Mucosa of descending colon (tissue), 3 donors: ENCODE results near the gene STX17. TPM values are rescaled to one million over a fixed set of nuclear protein-coding genes. Genes with fewer than 3 reads are reported as not detected.

Experiments used
- ATAC-seq: fragments of 200-7000 bp; cut with Tn5 transposase; one replicate; pipeline ENCODE4 v1.9.1; 2020; ENCODE audit warnings: mild to moderate bottlenecking, moderate library complexity
- DNase-seq, 3 donors: peaks; one replicate each; pipeline ENCODE4 v3.0.0-alpha.2; 2020
- H3K36me3 ChIP-seq: fragments of 200-600 bp; one replicate; pipeline ENCODE4 v1.8.0; 2021; ENCODE audit warnings: low read depth, mild to moderate bottlenecking
- H3K4me1 ChIP-seq: fragments of 200-600 bp; one replicate; pipeline ENCODE4 v1.8.0; 2021; ENCODE audit warnings: low read depth, mild to moderate bottlenecking
- H3K4me3 ChIP-seq: fragments of 200-600 bp; one replicate; pipeline ENCODE4 v1.8.0; 2021; ENCODE audit warnings: mild to moderate bottlenecking
- H3K9me3 ChIP-seq: fragments of 200-600 bp; one replicate; pipeline ENCODE4 v1.8.0; 2021; ENCODE audit warnings: mild to moderate bottlenecking
- intact Hi-C, 2 donors: fragments of 100-400 bp; cut with DNase I in 1 of 2; cut with micrococcal nuclease in 1 of 2; formaldehyde crosslinking; loops; one replicate each; pipeline versions ENCODE4 v1.11.0 to v1.11.1; 2022; cut with DNase I, micrococcal nuclease
- total RNA-seq, 3 donors: library from RNA; stranded (reverse); fragmentation: NEBNext Ultra II Directional in 2 of 3; extraction: Animal tissue kit (Norgen Biotek cat#: 25700) in 2 of 3; gene quantifications; one replicate each; pipeline versions ENCODE4 v1.2.1 to v1.2.4, GENCODE V29; 2021 to 2023
- TF ChIP-seq, protein P1 (sequence below): fragments of 200-600 bp; IDR thresholded peaks from one replicate; pipeline ENCODE4 v1.8.0; 2022; ENCODE audit warnings: antibody characterized with exemption, mild to moderate bottlenecking
- donor health status: DM: no; HTN: no; CAD: no; lungs with moderate emphysema.
- donor health status: DM: no; HTN: no; CAD: no.
- donor health status: DM: no; HTN: yes; CAD: no.

The STX17 gene
- total RNA-seq, 3 donors from 2014 or later = 29.0 to 52.8 (median 46.9) TPM

DNA sequence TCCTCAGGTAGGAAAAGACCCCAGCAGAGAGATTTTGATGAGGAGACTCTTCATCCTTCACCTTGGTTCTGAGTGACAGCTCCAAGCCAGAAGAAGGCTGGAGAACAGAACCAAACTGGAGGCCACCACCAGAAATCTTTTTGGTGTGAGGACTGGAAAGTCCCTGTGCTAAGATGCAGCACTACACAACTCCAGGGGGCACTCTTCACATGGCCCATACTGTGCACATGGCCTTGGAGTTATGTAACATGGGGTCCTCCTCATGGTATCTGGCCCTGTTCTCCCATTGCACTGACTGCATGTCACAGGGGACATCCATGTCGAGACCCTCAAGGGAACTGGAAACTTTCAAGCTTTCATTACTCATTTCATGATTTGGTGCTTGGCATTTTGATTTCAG is 17.3 kb upstream of the STX17 start:
- no peaks in the 10 kb centered on the region for H3K36me3 ChIP-seq
- H3K9me3 ChIP-seq = no peaks in the 10 kb centered on the region
- H3K4me1 ChIP-seq = no peaks in the 10 kb centered on the region
- intact Hi-C loops = no loop called here
- ATAC-seq (no peak), DNase-seq (no peak)
- TF ChIP-seq, protein P1, sequence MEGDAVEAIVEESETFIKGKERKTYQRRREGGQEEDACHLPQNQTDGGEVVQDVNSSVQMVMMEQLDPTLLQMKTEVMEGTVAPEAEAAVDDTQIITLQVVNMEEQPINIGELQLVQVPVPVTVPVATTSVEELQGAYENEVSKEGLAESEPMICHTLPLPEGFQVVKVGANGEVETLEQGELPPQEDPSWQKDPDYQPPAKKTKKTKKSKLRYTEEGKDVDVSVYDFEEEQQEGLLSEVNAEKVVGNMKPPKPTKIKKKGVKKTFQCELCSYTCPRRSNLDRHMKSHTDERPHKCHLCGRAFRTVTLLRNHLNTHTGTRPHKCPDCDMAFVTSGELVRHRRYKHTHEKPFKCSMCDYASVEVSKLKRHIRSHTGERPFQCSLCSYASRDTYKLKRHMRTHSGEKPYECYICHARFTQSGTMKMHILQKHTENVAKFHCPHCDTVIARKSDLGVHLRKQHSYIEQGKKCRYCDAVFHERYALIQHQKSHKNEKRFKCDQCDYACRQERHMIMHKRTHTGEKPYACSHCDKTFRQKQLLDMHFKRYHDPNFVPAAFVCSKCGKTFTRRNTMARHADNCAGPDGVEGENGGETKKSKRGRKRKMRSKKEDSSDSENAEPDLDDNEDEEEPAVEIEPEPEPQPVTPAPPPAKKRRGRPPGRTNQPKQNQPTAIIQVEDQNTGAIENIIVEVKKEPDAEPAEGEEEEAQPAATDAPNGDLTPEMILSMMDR = no peak
- H3K4me3 ChIP-seq = no peak overlapping the region

DNA sequence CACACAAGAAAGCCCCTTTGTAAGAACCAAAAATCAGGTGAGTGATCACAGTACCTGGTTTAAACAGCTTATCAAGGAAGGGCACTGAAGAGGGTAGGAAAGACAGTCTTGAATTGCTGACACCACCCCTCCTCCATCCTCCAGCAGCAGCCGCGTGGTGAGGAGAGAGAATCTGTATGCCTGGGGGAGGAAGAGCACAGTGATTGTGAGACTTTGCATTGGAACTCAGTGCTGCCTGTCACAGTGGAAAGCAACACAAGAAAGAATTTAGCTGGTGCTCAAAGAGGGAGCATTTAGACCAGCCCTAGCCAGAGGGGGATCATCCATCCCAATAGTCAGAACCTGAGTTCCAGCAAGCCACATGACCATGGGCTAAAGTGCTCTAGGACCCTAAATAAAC is 11.6 kb upstream of the STX17 start:
- Histone ChIP-seq H3K36me3 (no peaks in the 10 kb centered on the region), H3K4me3 (no peak overlapping the region), H3K4me1 (no peaks in the 10 kb centered on the region), H3K9me3 (no peaks in the 10 kb centered on the region)
- TF ChIP-seq, protein P1 = no peak
- no peak for ATAC-seq
- no peak for DNase-seq
- intact Hi-C loops = no loop called here

DNA sequence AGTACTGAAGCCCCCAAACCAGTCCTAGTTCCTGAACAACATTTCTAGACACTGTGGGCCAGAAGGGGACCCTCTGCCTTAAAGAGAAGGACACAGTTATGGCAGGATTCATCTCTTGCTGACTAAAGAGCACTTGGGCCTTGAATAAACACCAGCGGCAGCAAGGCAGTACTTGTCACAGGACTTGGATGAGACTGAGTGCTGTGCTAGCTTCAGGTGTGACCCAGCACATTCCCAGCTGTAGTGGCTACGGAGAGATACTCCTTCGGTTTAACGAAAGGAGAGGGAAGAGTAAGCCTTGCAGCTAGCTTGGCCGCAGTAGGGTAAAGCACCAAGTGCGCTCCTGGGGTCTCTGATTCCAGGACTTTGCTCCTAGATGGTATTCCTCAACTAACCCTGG is 10.9 kb upstream of the STX17 start:
- no peak overlapping the region for H3K4me3 ChIP-seq
- intact Hi-C loops = no loop called here
- no peaks in the 10 kb centered on the region for H3K9me3 ChIP-seq
- TF ChIP-seq, protein P1 = no peak
- ATAC-seq (no peak), DNase-seq (no peak)
- H3K4me1 ChIP-seq = no peaks in the 10 kb centered on the region
- no peaks in the 10 kb centered on the region for H3K36me3 ChIP-seq

DNA sequence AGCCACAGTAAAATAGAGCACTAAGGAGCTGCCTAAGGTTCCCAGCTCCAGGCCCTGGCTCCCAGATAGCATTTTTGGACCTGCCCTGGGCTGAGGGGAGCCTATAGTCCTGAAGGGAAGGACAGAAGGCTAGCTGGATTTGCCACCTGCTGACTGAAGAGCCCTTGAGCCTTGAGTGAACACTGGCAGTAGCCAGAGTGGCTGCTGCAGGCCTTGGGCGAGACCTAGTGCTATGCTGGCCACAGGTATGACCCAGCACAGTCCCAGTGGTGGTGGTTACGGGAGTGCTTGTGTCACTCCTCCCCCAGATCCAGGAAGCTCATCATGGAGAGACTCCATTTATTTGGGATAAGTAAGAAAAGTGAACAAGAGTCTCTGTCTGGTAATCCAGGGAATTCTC is 10.3 kb upstream of the STX17 start:
- Histone ChIP-seq H3K4me3 (no peak overlapping the region), H3K9me3 (no peaks in the 10 kb centered on the region), H3K36me3 (no peaks in the 10 kb centered on the region), H3K4me1 (no peaks in the 10 kb centered on the region)
- TF ChIP-seq, protein P1 = no peak
- ATAC-seq = no peak
- no peak for DNase-seq
- intact Hi-C loops = no loop called here

DNA sequence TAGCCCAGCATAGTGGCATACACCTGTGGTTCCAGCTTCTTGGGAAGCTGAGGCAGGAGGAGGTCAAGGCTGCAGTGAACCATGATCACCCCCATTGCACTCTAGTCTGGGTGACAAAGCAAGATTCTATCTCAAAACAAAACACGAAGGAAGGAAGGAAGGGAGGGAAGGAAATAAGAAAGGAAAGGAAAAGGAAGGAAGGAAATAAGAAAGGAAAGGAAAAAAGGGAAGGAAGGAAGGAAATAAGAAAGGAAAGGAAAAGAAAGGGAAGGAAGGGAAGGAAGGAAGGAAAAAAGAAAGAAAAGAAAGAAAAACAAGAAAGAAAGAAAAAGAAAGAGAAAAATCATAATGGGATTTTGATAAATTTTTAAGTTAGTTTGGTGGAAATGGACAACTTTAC is 3.1 kb upstream of the STX17 start:
- intact Hi-C loops = no loop called here
- TF ChIP-seq, protein P1 = no peak
- Histone ChIP-seq H3K4me1 (peaks cover 3% of the 10 kb centered on the region), H3K36me3 (no peaks in the 10 kb centered on the region), H3K4me3 (no peak overlapping the region), H3K9me3 (no peaks in the 10 kb centered on the region)
- no peak for DNase-seq
- no peak for ATAC-seq

DNA sequence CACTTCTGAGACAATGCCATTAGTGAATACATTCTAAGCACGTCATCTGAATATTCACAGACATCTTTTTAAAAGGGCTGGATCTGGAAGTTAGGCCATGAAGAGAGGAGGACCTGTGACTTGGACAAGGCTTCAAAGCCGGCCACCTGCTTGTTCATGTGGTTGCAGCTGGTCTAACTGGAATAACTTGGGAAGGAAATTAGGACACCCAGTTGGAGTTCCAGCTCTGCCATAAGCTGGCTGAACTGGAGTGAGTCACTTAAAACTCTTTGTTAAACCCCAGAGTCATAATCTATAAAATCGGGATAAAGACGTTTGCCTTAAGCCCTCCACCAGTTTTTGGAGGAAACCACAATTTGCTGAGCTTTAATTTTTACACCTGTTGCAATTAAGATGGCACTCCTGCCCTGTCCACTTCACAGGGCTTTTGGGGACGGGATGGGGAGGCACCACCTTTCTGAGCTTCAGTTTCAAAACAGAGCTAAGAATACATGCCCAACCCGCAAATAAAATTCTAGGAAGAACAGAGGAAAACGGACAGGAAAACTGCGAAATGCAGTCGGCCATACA is 536 bp upstream of the STX17 start:
- ATAC-seq = peak; percentile 7
- Histone ChIP-seq H3K4me1 (peaks cover 3% of the 10 kb centered on the region), H3K4me3 (peak overlapping the region; percentile 72), H3K9me3 (no peaks in the 10 kb centered on the region), H3K36me3 (no peaks in the 10 kb centered on the region)
- intact Hi-C loops = no loop called here
- DNase-seq = peak in 2 of 3 donors; percentile 23 to 29
- TF ChIP-seq, protein P1 = no peak
